HG02852 (cell line): ENCODE results near the gene SOX3.

Experiments
- ATAC-seq: cut with Tn5 transposase; IDR thresholded peaks from one replicate; pipeline ENCODE4 v1.9.1; 2021; ENCODE audit warnings: mild to moderate bottlenecking, moderate library complexity; ENCODE audit not compliant: unreplicated experiment

Gene SOX3

GRCh38 chrX:140504371-140505324 lies at the start of gene SOX3:
SOX3 (minus strand) TSS chrX:140505069; CDS start chrX:140505060, 9 bp downstream.
- ATAC-seq = no peak

- ATAC-seq = no peak
Observed at GRCh38 chrX:140548985-140549384, 44.1 kb upstream of the SOX3 start.

- ATAC-seq = no peak
Observed at GRCh38 chrX:140526171-140526570, 21.3 kb upstream of the SOX3 start.

- ATAC-seq = no peak
Observed at GRCh38 chrX:140525448-140525847, 20.6 kb upstream of the SOX3 start.

GRCh38 chrX:140524556-140524955 lies 19.7 kb upstream of the SOX3 start:
- ATAC-seq = no peak

- no peak for ATAC-seq
Observed at GRCh38 chrX:140521393-140521792, 16.5 kb upstream of the SOX3 start.

- no peak for ATAC-seq
Observed at GRCh38 chrX:140514554-140514953, 9.7 kb upstream of the SOX3 start.

- ATAC-seq = no peak
Observed at GRCh38 chrX:140510895-140511295, 6.0 kb upstream of the SOX3 start.

- no peak for ATAC-seq
Observed at GRCh38 chrX:140510306-140510676, 5.4 kb upstream of the SOX3 start.

- no peak for ATAC-seq
Observed at GRCh38 chrX:140509468-140510305, 4.8 kb upstream of the SOX3 start.

GRCh38 chrX:140508958-140509357 lies 4.1 kb upstream of the SOX3 start:
- ATAC-seq = no peak

- no peak for ATAC-seq
Observed at GRCh38 chrX:140507982-140508305, 3.1 kb upstream of the SOX3 start.

GRCh38 chrX:140507223-140507981 lies 2.5 kb upstream of the SOX3 start:
- ATAC-seq = no peak

- no peak for ATAC-seq
Observed at GRCh38 chrX:140505421-140506337, 810 bp upstream of the SOX3 start.

- ATAC-seq = no peak
Observed at GRCh38 chrX:140503714-140504351, 1.0 kb downstream of the SOX3 start.

- no peak for ATAC-seq
Observed at GRCh38 chrX:140503238-140503601, 1.6 kb downstream of the SOX3 start.

GRCh38 chrX:140502491-140503237 lies 2.2 kb downstream of the SOX3 start:
- ATAC-seq = no peak

- no peak for ATAC-seq
Observed at GRCh38 chrX:140501940-140502468, 2.9 kb downstream of the SOX3 start.

- ATAC-seq = no peak
Observed at GRCh38 chrX:140501321-140501720, 3.5 kb downstream of the SOX3 start.
